Posterior vena cava (tissue), 2 donors: ENCODE results near the gene LRRN3. TPM values are rescaled to one million over a fixed set of nuclear protein-coding genes. Genes with fewer than 3 reads are reported as not detected.
"Not testable (repeated sequence)": the region's sequence is repeated elsewhere in the genome, so short reads cannot be mapped to it uniquely, and the experiment has no call there.

Experiments used
- DNase-seq: peaks from one replicate; pipeline ENCODE4 v3.0.0-alpha.2; 2020; ENCODE audit warnings: low spot score
- intact Hi-C, 2 donors: fragments of 100-400 bp; cut with DNase I; formaldehyde crosslinking; loops; one replicate each; pipeline versions ENCODE4 v1.14.1 to v1.14.2; 2022 to 2023
- long read RNA-seq, 2 donors: library from polyadenylated mRNA; unstranded; transcript quantifications; one replicate each; pipeline ENCODE4 v2.0.0, GENCODE V29; 2020 to 2021
- total RNA-seq, 2 donors: library from RNA; stranded (reverse); fragmentation: NEBNext Ultra II Directional; extraction: Animal tissue kit (Norgen Biotek cat#: 25700); gene quantifications; one replicate each; pipeline ENCODE4 v1.2.1, GENCODE V29; 2021
- donor health status: DM: yes; HTN: yes; CAD: no.
- donor health status: DM: yes; HTN: yes; CAD: no.

LRRN3 gene
- 1 to 10 TPM in 1 of 2 donors, under 1 TPM in 1; 0.05 to 1.3 TPM for total RNA-seq
- long read RNA-seq, donor 1, partial matches to known transcripts: 0 of 8 reads
- long read RNA-seq, donor 1, other reads (novel, unspliced or antisense): 8 of 8 reads
- long read RNA-seq, donor 2, partial matches to known transcripts: 0 of 2 reads
- long read RNA-seq, donor 2, other reads (novel, unspliced or antisense): 2 of 2 reads

- intact Hi-C loops: loop anchor here (10.0 kb wide), 1 partner anchor 644 kb away; no protein-coding TSS in a partner anchor
- DNase-seq: no peak
Observed at GRCh38 chr7:111090846-111091245, at the start of gene LRRN3. LRRN3 (plus strand) TSS chr7:111091127; CDS start chr7:111122773, 31,646 bp downstream.

- intact Hi-C loops: no loop called here
Observed at GRCh38 chr7:111041577-111041976, 49.4 kb upstream of the LRRN3 start.

GRCh38 chr7:111042842-111043241, 48.1 kb upstream of the LRRN3 start:
- intact Hi-C loops: no loop called here
- no peak for DNase-seq

More at GRCh38 chr7:111041577-111041976, 49.4 kb upstream of the LRRN3 start:
- DNase-seq: no peak

GRCh38 chr7:111043561-111043960, 47.4 kb upstream of the LRRN3 start:
- intact Hi-C loops: no loop called here
- DNase-seq: no peak

- DNase-seq: no peak
- intact Hi-C loops: no loop called here
Observed at GRCh38 chr7:111045449-111045848, 45.5 kb upstream of the LRRN3 start.

GRCh38 chr7:111047595-111047994, 43.3 kb upstream of the LRRN3 start:
- no peak for DNase-seq
- intact Hi-C loops: no loop called here

GRCh38 chr7:111049971-111050680, 40.8 kb upstream of the LRRN3 start:
- DNase-seq: no peak
- intact Hi-C loops: no loop called here

GRCh38 chr7:111050875-111051416, 40.0 kb upstream of the LRRN3 start:
- intact Hi-C loops: no loop called here
- DNase-seq: no peak

GRCh38 chr7:111051832-111052231, 39.1 kb upstream of the LRRN3 start:
- no peak for DNase-seq
- intact Hi-C loops: no loop called here

- intact Hi-C loops: no loop called here
- DNase-seq: no peak
Observed at GRCh38 chr7:111053035-111053434, 37.9 kb upstream of the LRRN3 start.

GRCh38 chr7:111056371-111056770, 34.6 kb upstream of the LRRN3 start:
- intact Hi-C loops: no loop called here
- DNase-seq: no peak

- intact Hi-C loops: no loop called here
- DNase-seq: no peak
Observed at GRCh38 chr7:111057066-111057465, 33.9 kb upstream of the LRRN3 start.

- DNase-seq: no peak
- intact Hi-C loops: no loop called here
Observed at GRCh38 chr7:111059833-111060232, 31.1 kb upstream of the LRRN3 start.

- DNase-seq: no peak
- intact Hi-C loops: no loop called here
Observed at GRCh38 chr7:111063166-111063565, 27.8 kb upstream of the LRRN3 start.

- intact Hi-C loops: no loop called here
- no peak for DNase-seq
Observed at GRCh38 chr7:111067251-111067650, 23.7 kb upstream of the LRRN3 start.

GRCh38 chr7:111067682-111068081, 23.2 kb upstream of the LRRN3 start:
- intact Hi-C loops: no loop called here
- no peak for DNase-seq

GRCh38 chr7:111068618-111069017, 22.3 kb upstream of the LRRN3 start:
- no peak for DNase-seq
- intact Hi-C loops: no loop called here

GRCh38 chr7:111071556-111071955, 19.4 kb upstream of the LRRN3 start:
- DNase-seq: no peak
- intact Hi-C loops: no loop called here

GRCh38 chr7:111072658-111073057, 18.3 kb upstream of the LRRN3 start:
- intact Hi-C loops: not testable (repeated sequence)

GRCh38 chr7:111074071-111074747, 16.7 kb upstream of the LRRN3 start:
- intact Hi-C loops: no loop called here
- no peak for DNase-seq

More at GRCh38 chr7:111072658-111073057, 18.3 kb upstream of the LRRN3 start:
- DNase-seq: not testable (repeated sequence)
